ENCODE results near the gene SORT1. TPM values are rescaled to one million over a fixed set of nuclear protein-coding genes. Genes with fewer than 3 reads are reported as not detected.

Gene SORT1
- total RNA-seq, 1 donor from 2014 or later = 0.20 TPM

DNA sequence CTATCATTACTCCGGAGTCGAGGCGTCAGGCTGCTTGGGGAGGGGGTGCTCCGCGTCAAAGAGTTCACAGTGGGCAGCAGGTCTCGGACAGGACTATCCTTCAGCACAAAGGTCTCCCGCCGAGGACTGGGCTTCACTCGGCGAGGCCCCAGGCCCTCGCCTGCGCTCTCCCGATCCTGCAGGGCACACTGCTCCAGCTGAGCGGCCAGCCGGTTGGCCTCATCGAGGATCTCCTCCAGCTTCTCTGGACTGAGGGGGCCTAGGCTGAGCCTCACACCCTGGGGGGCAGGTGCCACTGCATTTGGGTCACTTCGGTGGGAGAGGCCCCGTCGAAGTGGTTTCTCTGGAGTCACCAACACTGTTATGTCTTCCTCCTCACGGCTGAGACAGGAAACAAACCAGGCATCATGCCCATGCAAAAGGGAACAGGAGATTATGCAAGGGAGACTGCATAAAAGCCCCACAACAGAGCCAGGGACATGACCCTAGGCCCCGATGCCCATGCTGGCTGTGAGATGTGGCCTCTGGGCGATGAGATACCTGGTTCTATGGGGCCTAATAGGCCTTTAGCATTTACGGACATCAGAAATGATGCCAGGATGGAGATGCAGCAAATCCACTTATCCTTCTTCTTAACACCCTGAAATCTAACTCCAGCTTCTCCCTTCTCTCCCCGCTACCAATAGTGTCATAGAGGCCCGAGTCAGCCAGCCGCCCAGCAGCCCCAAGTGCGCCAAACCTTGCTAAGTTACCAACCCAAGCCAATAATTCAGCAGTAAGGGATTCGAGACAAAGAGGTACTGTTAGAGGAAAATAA lies 115.8 kb downstream of the SORT1 start:
- peak overlapping the region; percentile 96 for H3K4me3 Mint-ChIP-seq
- H3K9me3 Mint-ChIP-seq = no peaks in the 10 kb centered on the region
- intact Hi-C loops (cut with micrococcal nuclease) = loop anchor here (5.0 kb wide), 1 partner anchor 200 kb away; the partner anchor contains the start of gene ATXN7L2
- peaks cover 2% of the 10 kb centered on the region for H3K36me3 Mint-ChIP-seq (ENCODE audit: low read depth)
- H3K27ac Mint-ChIP-seq = no peak overlapping the region
- DNase-seq (no peak), ATAC-seq (ENCODE audit: low read depth) (no peak)
- ChIA-PET POLR2A (interaction anchor here (1.2 to 1.6 kb wide), 2 partner anchors 114 to 143 kb away, joined by 4 read pairs; no protein-coding TSS in a partner anchor), CTCF (interaction anchor here (1.3 to 2.4 kb wide), 5 partner anchors 18 to 251 kb away, joined by 3 to 18 read pairs (median 6); partner anchors contain the start of gene SORT1)
- H3K27me3 Mint-ChIP-seq = no peaks in the 10 kb centered on the region
- TF ChIP-seq, protein P1, sequence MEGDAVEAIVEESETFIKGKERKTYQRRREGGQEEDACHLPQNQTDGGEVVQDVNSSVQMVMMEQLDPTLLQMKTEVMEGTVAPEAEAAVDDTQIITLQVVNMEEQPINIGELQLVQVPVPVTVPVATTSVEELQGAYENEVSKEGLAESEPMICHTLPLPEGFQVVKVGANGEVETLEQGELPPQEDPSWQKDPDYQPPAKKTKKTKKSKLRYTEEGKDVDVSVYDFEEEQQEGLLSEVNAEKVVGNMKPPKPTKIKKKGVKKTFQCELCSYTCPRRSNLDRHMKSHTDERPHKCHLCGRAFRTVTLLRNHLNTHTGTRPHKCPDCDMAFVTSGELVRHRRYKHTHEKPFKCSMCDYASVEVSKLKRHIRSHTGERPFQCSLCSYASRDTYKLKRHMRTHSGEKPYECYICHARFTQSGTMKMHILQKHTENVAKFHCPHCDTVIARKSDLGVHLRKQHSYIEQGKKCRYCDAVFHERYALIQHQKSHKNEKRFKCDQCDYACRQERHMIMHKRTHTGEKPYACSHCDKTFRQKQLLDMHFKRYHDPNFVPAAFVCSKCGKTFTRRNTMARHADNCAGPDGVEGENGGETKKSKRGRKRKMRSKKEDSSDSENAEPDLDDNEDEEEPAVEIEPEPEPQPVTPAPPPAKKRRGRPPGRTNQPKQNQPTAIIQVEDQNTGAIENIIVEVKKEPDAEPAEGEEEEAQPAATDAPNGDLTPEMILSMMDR (IDR thresholded peaks at IDR 0.05) = no peak
- peaks cover 16% of the 10 kb centered on the region for H3K4me1 Mint-ChIP-seq

DNA sequence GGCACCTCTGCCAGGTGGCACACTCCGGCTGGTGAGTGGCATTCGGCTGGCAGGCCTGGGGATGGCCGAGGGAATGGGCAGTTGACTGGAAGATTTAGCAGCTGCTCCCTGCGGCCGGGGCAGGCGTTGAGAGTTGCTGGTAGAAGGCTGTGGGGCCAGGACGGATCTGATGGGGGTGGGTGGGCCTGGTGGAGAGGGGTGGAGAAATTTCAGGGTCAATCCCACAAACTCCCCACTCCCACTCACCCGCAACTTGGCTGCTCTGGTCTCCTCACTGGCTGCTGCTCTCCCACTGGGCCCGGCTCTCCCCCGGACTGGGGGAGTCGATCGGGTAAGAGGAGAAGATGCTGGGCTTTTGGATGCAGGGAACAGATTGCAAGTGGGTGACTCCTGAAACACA lies 116.9 kb downstream of the SORT1 start:
- ChIA-PET CTCF (no interaction called here), POLR2A (no interaction called here)
- intact Hi-C loops (cut with micrococcal nuclease) = loop anchor here (5.0 kb wide), 1 partner anchor 201 kb away; the partner anchor contains the start of gene ATXN7L2
- no peak for DNase-seq
- ATAC-seq (ENCODE audit: low read depth) = no peak
- TF ChIP-seq, protein P1 (IDR thresholded peaks at IDR 0.05) = no peak
- Mint-ChIP-seq H3K36me3 (ENCODE audit: low read depth) (peaks cover 2% of the 10 kb centered on the region), H3K4me1 (peaks cover 16% of the 10 kb centered on the region), H3K9me3 (no peaks in the 10 kb centered on the region), H3K27me3 (no peaks in the 10 kb centered on the region), H3K27ac (no peak overlapping the region), H3K4me3 (no peak overlapping the region)

DNA sequence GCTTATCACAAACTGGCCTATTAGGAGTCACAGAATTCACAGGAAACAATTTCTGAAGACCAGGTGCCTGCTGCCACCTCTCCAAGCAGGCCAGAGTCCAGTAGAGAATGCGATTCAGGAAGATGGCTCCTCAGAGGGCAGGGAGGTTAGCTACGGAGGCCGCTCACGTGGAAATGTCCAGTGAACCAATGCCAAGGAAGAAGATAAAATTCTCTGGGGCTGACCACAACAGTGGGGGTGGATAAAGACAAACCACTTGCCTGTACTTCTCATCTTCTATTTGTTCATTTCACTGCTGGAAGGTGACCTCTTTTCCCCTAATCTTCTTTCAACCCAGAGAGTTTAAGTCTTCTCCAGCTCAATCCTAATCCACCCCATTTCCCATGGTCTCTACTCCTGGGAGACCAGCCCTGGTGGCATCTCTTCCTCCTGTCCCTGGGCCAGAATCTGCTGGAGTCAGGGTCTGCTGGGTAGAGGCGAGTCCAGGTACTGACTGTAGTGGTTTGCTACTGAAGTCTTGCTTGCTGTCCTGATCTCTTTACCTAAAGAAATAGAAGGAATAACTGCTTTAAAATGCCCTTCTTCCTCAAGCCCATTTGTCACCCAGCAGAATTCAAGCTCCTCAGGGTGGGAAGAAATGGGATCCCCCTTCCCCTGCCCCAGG lies 118.0 kb downstream of the SORT1 start:
- DNase-seq (no peak), ATAC-seq (ENCODE audit: low read depth) (no peak)
- POLR2A ChIA-PET = interaction anchor here (0.6 kb wide), 1 partner anchor 96 kb away, joined by 3 read pairs; no protein-coding TSS in a partner anchor
- TF ChIP-seq, protein P1 (IDR thresholded peaks at IDR 0.05) = no peak
- no peak overlapping the region for H3K4me3 Mint-ChIP-seq
- H3K27ac Mint-ChIP-seq = no peak overlapping the region
- intact Hi-C loops (cut with micrococcal nuclease) = loop anchor here (5.0 kb wide), 1 partner anchor 203 kb away; the partner anchor contains the start of gene ATXN7L2
- H3K4me1 Mint-ChIP-seq = peaks cover 16% of the 10 kb centered on the region
- no peaks in the 10 kb centered on the region for H3K9me3 Mint-ChIP-seq
- CTCF ChIA-PET = interaction anchor here (5.0 to 5.1 kb wide), 2 partner anchors 120 to 253 kb away, joined by 54 to 207 read pairs; partner anchors contain the start of gene SORT1
- no peaks in the 10 kb centered on the region for H3K27me3 Mint-ChIP-seq
- peaks cover 2% of the 10 kb centered on the region for H3K36me3 Mint-ChIP-seq (ENCODE audit: low read depth)

DNA sequence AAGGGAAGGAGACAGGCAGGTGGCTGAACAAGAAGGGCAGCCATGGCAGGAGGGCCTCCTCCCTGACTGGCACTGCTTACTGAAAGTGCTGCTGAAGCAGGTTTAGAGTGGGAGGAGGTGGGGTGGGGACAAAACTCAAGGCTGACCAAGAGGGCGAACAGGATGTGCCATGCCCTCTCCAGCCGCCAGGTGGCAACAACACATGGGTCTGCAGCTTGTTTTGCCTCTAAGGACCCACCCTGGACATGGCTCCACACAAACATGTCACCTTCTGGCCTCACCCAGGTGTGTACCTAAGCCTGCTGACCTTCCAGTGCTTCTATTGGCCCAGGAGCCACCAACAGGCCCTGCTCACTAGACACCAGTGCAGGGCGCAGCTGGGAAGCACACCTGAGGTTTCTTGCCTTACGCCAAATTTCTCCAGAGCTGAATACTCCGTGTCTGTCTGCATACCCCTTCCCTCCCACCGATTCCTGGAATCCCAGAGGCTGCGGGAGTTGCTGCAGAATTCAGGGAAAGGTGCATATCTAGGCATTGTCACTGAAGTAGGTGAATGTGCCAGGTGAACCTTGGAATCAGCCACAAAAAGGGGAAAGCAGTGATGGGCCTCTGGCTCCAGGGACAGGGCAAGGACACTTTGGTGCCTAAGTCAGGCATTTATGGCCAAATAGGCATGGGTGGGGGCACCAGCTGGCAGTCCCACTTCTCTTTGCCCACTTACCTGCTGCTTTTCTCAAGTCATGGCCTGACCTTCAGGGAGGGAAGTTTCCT lies 120.1 kb downstream of the SORT1 start:
- intact Hi-C loops (cut with micrococcal nuclease) = loop anchor here (1.0 kb wide), 2 partner anchors 122 to 255 kb away; no protein-coding TSS in a partner anchor
- H3K27ac Mint-ChIP-seq = no peak overlapping the region
- no peaks in the 10 kb centered on the region for H3K36me3 Mint-ChIP-seq (ENCODE audit: low read depth)
- TF ChIP-seq, protein P1 (IDR thresholded peaks at IDR 0.05) = no peak
- CTCF ChIA-PET = interaction anchor here (0.6 to 5.1 kb wide), 12 partner anchors 12 to 255 kb away, joined by 3 to 207 read pairs (median 4); partner anchors contain the start of genes ATXN7L2 and SORT1
- no peaks in the 10 kb centered on the region for H3K27me3 Mint-ChIP-seq
- no peaks in the 10 kb centered on the region for H3K9me3 Mint-ChIP-seq
- peaks cover 5% of the 10 kb centered on the region for H3K4me1 Mint-ChIP-seq
- H3K4me3 Mint-ChIP-seq = no peak overlapping the region
- ATAC-seq (ENCODE audit: low read depth) (peak; percentile 95), DNase-seq (peak; percentile 63)
- POLR2A ChIA-PET = interaction anchor here (0.7 to 1.6 kb wide), 4 partner anchors 121 to 270 kb away, joined by 3 to 8 read pairs (median 4); partner anchors contain the start of genes GNAI3 and SORT1
